Measurements from ENCODE around the gene CEP78.
"Not testable (repeated sequence)": the region's sequence is repeated elsewhere in the genome, so short reads cannot be mapped to it uniquely, and the experiment has no call there.

The CEP78 gene

GRCh38 chr9:78215706-78216105, 20.2 kb upstream of the CEP78 start:
- no peak overlapping the region for H3K4me3 ChIP-seq (ENCODE audit: low read length)
- DNase-seq (ENCODE audit: low read depth), result peak; percentile 56

DNA sequence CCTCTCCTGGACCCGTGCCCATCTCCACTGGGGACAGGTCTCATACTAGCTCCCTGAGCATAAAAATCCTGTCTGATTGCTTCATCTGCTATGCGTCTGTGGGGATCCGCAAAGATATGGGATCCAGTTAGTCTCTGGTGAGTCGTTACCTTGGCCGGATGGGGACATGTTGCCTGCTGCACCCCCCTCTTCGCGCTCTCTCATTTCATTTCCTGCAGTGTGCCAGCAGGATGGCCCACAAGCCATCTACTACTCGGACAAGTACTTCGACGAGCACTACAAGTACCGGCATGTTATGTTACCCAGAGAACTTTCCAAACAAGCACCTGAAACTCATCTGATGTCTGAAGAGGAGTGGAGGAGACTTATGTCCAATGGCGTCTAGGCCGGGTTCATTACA, 17.0 kb upstream of the CEP78 start:
- no peak for DNase-seq (ENCODE audit: low read depth)
- no peak overlapping the region for H3K4me3 ChIP-seq (ENCODE audit: low read length)
- TF ChIP-seq, protein P1, sequence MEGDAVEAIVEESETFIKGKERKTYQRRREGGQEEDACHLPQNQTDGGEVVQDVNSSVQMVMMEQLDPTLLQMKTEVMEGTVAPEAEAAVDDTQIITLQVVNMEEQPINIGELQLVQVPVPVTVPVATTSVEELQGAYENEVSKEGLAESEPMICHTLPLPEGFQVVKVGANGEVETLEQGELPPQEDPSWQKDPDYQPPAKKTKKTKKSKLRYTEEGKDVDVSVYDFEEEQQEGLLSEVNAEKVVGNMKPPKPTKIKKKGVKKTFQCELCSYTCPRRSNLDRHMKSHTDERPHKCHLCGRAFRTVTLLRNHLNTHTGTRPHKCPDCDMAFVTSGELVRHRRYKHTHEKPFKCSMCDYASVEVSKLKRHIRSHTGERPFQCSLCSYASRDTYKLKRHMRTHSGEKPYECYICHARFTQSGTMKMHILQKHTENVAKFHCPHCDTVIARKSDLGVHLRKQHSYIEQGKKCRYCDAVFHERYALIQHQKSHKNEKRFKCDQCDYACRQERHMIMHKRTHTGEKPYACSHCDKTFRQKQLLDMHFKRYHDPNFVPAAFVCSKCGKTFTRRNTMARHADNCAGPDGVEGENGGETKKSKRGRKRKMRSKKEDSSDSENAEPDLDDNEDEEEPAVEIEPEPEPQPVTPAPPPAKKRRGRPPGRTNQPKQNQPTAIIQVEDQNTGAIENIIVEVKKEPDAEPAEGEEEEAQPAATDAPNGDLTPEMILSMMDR (conservative IDR thresholded peaks at IDR 0.05; ENCODE audit: low read length), result no peak

More at GRCh38 chr9:78215706-78216105, 20.2 kb upstream of the CEP78 start:
- TF ChIP-seq, protein P1 (conservative IDR thresholded peaks at IDR 0.05; ENCODE audit: low read length), result no peak

- peak; percentile 21 for DNase-seq (ENCODE audit: low read depth)
- TF ChIP-seq, protein P1 (conservative IDR thresholded peaks at IDR 0.05; ENCODE audit: low read length), result no peak
- no peak overlapping the region for H3K4me3 ChIP-seq (ENCODE audit: low read length)
Measured at GRCh38 chr9:78221425-78221824, 14.4 kb upstream of the CEP78 start.

- not testable (repeated sequence) for DNase-seq (ENCODE audit: low read depth); H3K4me3 ChIP-seq (ENCODE audit: low read length)
Measured at GRCh38 chr9:78221841-78222240, 14.0 kb upstream of the CEP78 start.

GRCh38 chr9:78230761-78231160, 5.1 kb upstream of the CEP78 start:
- no peak for DNase-seq (ENCODE audit: low read depth)
- no peak overlapping the region for H3K4me3 ChIP-seq (ENCODE audit: low read length)
- TF ChIP-seq, protein P1 (conservative IDR thresholded peaks at IDR 0.05; ENCODE audit: low read length), result no peak

GRCh38 chr9:78232471-78232870, 3.4 kb upstream of the CEP78 start:
- H3K4me3 ChIP-seq (ENCODE audit: low read length); DNase-seq (ENCODE audit: low read depth): not testable (repeated sequence)

DNA sequence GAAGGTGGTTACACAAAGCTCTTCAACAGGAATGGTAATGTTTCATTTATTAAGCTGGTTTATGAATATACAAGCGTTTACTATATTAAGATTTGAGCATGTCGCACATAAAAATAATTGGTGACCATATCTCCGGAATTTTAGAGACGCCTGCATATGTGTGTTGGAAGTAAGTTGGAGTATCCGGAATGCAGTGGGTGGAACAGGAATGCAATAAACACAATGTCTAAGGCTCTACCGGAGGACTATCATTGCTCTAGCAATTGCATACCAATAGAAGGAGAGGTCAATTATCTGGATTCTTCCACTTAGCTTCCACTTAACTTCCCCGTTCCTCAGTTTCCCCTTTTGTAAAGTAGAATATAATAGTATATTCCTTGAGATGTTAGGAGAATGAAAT, 1.1 kb upstream of the CEP78 start:
- DNase-seq (ENCODE audit: low read depth), result peak; percentile 48
- TF ChIP-seq, protein P1 (conservative IDR thresholded peaks at IDR 0.05; ENCODE audit: low read length), result no peak

GRCh38 chr9:78235256-78235761, 566 bp upstream of the CEP78 start:
- peak; percentile 49 for DNase-seq (ENCODE audit: low read depth)
- H3K4me3 ChIP-seq (ENCODE audit: low read length), result peak overlapping the region; percentile 83
- TF ChIP-seq, protein P1 (conservative IDR thresholded peaks at IDR 0.05; ENCODE audit: low read length), result no peak

More for the DNA sequence above, 1.1 kb upstream of the CEP78 start:
- H3K4me3 ChIP-seq (ENCODE audit: low read length), result peak overlapping the region; percentile 83

Measured in AG10803 (cell line).